Cardiac fibroblast (primary cell): Measurements from ENCODE around the gene PRIMA1.

Experiments
- DNase-seq, 2 donors: peaks; one replicate each; pipeline versions ENCODE4 v3.0.0 to v3.0.0-alpha.2; 2010; ENCODE audit warnings: low read depth in 2 of 2
- H3K4me3 ChIP-seq, 2 donors: replicated peaks in 1 of 2; 1 replicate in 1 of 2; 2 replicates in 1 of 2; pipeline ENCODE4 v1.5.1; 2011; ENCODE audit warnings: low read depth in 2 of 2, low read length in 2 of 2, mild to moderate bottlenecking in 2 of 2, moderate library complexity in 1 of 2
- TF ChIP-seq, protein P1 (sequence below): IDR thresholded peaks from one replicate; pipeline ENCODE4 v1.5.1; 2011; ENCODE audit warnings: low read depth, mild to moderate bottlenecking, low read length, inconsistent platforms

The PRIMA1 gene

GRCh38 chr14:93747560-93747959 lies 40.7 kb downstream of the PRIMA1 start:
- no peak overlapping the region for H3K4me3 ChIP-seq
- TF ChIP-seq, protein P1, sequence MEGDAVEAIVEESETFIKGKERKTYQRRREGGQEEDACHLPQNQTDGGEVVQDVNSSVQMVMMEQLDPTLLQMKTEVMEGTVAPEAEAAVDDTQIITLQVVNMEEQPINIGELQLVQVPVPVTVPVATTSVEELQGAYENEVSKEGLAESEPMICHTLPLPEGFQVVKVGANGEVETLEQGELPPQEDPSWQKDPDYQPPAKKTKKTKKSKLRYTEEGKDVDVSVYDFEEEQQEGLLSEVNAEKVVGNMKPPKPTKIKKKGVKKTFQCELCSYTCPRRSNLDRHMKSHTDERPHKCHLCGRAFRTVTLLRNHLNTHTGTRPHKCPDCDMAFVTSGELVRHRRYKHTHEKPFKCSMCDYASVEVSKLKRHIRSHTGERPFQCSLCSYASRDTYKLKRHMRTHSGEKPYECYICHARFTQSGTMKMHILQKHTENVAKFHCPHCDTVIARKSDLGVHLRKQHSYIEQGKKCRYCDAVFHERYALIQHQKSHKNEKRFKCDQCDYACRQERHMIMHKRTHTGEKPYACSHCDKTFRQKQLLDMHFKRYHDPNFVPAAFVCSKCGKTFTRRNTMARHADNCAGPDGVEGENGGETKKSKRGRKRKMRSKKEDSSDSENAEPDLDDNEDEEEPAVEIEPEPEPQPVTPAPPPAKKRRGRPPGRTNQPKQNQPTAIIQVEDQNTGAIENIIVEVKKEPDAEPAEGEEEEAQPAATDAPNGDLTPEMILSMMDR, result no peak
- no peak for DNase-seq

DNA sequence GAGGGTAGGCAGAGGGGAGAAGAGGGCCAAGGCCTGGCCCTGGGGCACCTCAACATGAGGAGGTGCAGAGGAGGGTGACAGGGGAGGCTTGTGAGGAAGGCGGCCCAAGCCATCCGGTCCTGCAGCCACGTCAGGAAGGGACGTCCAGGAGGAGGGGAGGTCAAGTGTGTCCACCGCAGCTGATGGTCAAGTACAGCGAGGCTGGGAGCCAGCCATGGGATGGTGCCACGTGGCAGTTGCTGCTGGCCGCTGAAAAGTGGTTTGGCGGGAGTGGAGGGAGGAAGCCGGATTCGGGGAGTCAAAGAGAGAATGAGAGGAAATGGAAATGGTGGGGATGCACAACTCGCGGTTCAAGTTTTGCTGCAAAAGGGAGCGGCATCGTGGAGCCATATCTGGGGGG lies 41.2 kb downstream of the PRIMA1 start:
- H3K4me3 ChIP-seq, result no peak overlapping the region
- TF ChIP-seq, protein P1, result no peak
- no peak for DNase-seq

GRCh38 chr14:93745603-93746273 lies 42.5 kb downstream of the PRIMA1 start:
- TF ChIP-seq, protein P1, result no peak
- DNase-seq, result no peak
- H3K4me3 ChIP-seq, result no peak overlapping the region

DNA sequence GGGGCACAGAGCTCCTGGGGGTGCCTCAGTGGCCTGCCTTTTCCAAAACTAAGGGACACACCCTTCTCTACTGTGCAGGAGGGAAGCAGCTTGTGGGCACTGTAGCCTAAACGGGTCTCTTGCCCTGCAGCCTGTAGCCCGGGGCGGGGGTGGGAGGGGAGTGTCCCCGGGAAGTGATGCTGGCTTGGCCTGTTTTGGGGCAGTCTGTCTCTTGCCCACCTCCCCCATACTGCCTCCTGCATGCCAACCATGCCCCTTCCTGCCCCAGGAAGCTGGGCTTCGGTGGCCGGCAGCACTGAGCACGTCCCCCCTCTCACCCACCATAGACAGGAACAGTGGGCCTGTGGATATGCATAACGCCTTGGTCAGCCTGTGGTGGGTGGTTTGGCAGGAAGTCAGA lies 43.4 kb downstream of the PRIMA1 start:
- TF ChIP-seq, protein P1, result no peak
- H3K4me3 ChIP-seq, result no peak overlapping the region
- no peak for DNase-seq

- no peak for DNase-seq
- no peak overlapping the region for H3K4me3 ChIP-seq
- TF ChIP-seq, protein P1, result no peak
Observed at GRCh38 chr14:93744176-93744575, 44.1 kb downstream of the PRIMA1 start.

- H3K4me3 ChIP-seq, result no peak overlapping the region
- TF ChIP-seq, protein P1, result no peak
- DNase-seq, result no peak
Observed at GRCh38 chr14:93743270-93744060, 44.8 kb downstream of the PRIMA1 start.
